Stimulated activated CD8-positive, alpha-beta memory T cell treated with anti-CD3 and anti-CD28 coated beads, Interleukin-15, amount 100 ng/mL, for 24 hours (primary cell): Measurements from ENCODE around the gene TNFRSF13B.
"Not testable (repeated sequence)": the region's sequence is repeated elsewhere in the genome, so short reads cannot be mapped to it uniquely, and the experiment has no call there.

ENCODE experiments used
- DNase-seq: peaks from one replicate; pipeline ENCODE4 v3.0.0-alpha.2; 2020; ENCODE audit warnings: low read depth

The TNFRSF13B gene

DNA sequence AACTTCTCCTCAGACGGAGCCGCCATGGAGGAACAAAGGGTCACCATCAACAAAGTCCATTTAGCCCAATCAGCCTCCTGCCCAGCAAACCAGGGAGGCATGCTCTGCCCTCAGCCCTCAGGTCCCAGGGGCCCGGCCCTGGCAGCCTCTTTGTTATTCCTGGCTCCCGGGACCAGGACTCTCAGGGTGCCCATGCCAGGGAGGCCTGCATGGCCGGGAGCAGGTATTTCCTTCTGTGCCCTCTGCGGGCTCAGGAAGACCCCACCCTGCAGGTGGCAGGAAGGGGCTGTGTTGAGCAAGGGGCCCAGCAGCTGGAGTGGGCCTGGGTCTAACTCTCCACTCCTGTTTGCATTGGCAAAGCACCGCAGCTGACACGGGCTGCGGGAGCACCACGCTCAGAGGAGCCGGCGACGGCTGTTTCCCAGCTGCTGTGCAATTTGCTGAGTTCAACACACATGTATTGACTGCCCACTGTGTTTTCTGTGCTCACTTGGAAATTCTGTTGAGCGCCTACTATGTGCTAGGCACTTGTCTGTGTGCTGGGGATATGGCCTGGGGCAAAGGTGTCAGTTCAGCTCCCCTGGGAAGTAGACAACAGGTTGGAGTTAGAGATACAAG lies 33.2 kb upstream of the TNFRSF13B start:
- not testable (repeated sequence) for DNase-seq

DNA sequence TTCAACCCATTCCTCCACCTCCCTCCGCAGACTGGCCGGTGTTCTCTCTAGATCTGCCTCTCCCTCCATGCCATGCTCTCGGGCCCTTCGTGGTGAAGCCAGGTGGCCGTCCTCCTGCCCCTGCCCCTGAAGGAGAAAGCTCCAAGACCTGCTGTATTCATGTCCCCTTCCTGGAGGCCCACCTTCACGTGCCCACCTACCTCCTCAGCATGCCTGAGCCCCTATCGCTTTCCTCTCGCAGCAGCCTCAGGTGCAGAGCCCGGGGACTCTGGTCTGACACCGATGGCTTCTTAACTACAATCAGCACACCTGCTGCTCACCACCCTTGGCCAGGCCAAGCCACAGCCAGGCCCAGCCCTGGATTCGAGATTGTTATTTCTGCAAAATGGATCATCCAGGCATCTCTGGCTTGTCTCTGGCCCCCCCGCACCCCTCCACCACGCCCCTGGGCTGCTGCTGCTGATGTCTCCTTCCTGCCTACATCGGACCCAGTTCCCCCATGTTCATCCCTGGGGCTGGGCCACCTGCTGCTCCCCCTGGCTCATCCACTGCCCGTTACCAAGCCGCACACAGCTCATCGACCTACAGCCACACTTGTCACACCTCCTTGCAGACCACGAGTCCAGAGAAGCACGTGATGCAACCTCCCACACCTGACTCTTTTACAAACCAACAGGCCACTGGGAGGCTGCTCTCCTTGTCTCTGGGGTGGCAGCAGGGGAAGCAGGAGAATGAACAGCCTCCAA lies 32.5 kb upstream of the TNFRSF13B start:
- DNase-seq = no peak

DNA sequence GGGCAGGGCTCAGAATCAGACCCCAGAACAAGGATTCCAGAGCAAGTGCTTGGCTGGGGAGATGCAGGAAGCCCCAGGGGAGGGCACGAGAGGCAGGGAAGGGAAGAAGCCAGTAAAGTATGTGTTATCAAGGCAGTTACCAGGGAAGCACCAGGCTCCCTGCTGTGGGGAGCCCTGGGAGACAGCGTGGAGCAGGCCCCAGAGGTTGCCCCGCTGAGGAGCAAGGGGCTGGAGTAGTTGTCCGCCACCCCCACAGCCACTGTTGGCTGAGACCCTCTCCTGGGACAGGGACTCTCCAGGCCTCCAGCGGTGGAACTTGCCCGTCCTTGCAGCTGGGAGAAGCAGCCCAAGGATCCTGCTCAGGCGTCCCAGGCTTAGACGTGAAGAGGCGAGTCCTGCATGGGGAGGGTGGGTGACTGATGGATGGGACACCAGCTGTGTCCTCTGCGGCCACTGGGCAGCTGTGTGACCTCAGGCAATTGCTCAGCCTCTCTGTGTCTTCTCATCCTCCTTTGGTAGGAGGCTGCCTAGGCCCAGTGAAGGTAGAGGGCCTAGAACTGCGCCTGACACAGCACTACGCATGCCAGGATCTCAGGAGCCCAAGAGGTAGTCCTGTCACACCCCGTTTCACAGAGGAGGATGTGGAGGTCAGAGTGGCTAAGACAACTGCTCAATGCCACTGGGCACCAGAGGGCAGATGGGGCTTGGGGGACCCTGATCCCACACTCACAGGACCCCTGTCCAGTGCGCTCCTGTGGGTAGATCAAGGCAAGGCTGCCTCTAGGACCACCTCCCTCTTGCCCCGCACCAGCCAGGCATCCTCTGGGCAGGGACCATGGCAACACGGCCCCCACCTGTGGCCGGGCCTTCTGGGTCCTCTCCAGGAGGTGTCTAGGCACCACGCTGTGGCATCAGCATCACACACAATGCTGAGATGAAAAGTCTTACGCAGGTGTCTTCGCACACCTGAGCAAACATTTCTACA lies 31.1 kb upstream of the TNFRSF13B start:
- not testable (repeated sequence) for DNase-seq

DNA sequence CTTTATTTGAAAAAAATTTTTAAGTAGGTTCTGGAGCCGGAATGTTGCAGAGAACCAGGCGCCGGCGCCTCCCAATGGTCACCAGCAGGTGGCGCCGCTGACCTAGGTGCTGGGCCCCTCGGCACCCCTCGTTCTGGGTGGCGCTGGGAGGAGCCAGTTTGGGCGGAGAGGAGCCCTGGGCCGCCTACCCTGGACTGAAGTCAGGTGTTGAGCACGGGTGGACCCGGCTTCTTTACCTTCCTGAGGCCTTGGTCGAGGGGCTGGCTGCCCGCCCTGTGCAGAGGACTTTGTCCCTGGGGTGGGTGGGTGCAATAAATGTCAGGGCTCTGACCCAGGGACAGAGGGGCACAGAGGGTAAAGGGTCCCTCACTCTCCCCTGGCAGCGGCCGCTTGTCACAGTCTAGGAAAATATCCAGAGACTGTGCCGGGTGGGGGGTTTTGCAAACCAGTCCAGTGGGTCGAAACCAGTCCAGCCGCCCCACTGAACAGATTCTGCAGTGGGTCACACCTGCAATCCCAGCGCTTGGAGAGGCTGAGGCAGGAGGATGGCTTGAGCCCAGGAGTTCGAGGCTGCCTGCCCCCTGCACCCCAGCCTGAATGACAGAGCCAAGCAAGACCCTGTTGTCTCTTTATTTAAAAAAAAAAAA lies 30.1 kb upstream of the TNFRSF13B start:
- DNase-seq = peak; percentile 78

DNA sequence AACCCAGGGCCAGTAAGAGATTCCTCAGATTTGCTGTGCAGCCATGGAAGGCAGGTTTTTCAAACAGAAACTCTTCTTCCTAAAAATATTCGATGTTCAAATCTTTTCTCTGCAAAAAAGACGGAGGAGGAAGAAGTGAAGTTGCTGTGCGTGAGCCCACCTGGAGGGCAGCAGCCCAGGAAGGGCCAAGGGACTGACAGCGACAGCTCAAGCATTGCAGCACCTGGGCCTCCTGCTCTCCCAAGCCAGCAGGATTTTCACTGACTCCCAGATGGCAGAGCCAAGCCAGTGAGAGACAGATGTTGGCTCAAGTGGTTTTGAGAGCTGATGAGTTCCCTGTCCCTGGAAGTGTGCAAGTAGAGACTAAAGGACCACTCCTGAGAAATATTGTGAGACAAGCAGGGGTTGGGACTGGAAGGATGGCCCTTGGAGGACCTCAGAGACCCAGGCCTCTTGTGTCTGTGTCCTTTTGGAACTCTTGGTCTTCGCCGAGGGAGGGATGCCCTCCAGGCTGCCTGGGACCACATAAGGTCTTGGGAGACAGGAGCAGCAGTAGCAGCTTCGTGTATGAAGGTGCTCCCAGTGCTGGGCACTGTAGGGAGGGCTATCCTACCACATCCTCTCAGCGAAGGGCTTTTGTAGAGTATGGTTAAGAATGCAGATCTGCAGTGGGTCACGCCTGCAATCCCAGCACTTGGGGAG lies 29.3 kb upstream of the TNFRSF13B start:
- DNase-seq = no peak

DNA sequence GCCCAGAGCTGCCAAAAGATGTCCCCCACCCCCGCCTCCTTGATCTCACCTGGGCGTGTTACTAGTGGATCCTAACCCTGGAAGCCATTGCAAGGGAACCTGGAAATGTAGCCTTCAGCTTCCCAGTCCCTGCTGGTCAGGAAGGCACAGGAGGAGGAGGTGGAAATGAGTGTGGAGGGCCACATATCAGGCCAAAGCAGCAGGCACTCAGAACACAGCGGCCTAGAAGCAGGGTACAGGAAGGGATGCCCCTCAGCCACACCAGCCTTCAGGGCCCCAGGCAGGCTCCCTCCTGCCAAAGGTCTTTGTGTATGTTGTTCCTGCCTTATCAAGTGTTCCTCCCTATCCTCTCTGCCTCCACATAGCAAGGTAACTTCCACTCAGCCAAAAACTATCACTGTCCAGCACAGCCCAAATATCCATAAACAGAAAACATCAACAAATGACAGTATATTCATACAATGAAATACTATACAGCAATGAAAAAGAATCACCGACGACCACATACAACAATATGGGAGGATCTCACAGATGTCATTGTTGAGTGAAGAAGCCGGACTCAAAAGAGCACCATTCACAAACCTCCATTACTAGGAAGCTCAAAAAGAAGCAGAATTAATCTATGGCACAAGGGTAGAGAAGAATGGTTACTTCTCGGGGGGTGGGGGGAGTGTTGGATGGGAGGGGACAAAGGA lies 28.2 kb upstream of the TNFRSF13B start:
- no peak for DNase-seq

DNA sequence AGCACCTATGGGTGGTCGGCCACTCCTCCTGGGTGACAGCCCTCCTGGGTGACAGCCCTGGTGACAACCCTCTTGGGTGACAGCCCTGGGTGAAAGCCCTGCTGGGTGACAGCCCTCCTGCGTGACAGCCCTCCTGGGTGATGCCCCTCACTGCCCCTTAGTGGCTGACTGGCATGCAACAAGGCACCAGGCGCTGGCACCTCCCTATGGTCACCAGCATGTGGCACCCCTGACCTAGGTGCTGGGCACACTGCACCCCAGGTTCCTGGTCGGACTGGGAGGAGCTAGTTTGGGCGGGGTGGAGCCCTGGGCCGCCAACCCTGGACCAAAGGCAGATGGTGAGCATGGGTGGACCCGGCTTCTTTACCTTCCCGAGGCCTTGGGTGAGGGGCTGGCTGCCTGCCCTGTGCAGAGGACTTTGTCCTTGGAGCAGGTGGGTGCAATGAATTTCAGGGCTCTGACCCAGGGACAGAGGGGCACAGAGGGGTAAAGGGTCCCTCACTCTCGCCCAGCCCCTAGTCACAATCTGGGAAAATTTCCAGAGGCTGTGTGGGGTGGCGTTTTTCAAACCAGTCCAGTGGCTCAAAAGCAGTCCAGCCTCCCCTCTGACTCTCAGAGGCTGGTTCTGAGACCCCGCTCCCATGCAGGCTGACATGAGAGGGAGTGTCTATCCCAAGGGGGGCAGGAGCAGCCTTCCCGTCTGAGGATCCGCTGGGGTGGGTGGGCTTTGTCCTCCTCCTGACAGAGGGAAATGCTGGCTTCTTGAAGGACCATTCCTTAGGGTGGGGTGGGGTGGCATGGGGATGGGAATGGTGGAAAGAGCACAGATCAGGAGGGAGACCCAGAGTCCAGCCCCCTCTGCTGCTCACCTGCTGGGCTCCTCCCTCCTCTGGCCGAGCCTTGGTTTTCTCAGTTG lies 25.9 kb upstream of the TNFRSF13B start:
- no peak for DNase-seq

DNA sequence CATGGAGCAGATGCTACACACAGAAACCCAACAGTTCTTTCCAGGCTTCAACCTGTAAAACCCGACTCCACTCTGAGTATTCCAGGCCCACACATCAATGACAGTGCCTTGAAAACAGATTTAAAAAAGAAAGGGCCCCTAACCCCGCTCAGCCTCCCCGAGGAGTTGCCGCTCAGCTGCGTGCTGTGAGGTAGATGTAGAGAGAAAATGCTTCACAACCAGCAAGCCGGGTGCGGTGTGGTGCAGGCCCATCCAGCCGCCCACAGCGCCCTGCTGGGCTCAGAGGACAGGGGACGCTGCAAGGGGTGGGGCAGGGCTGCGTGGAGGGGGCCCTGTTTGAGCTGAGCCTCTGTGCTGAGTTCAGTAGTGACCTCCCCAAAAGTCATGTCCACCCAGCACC lies 24.8 kb upstream of the TNFRSF13B start:
- not testable (repeated sequence) for DNase-seq

DNA sequence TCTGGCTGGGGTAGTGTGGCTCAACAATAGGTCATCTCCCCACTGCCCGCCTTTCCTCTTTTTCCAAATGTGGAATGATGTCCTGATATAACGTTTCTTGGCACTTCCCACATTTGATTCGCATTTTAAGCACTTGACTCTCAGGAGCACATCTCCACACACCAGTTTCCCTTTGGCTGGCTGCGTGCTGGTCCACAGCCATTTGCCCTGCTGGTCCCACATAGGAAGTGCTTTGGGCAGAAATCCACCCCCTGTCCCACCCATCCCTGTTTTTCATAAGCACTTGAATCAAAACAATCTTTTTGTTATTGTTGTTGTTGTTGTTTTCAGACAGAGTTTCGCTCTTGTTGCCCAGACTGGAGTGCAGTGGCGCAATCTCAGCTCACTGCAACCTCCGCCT lies 24.0 kb upstream of the TNFRSF13B start:
- no peak for DNase-seq

DNA sequence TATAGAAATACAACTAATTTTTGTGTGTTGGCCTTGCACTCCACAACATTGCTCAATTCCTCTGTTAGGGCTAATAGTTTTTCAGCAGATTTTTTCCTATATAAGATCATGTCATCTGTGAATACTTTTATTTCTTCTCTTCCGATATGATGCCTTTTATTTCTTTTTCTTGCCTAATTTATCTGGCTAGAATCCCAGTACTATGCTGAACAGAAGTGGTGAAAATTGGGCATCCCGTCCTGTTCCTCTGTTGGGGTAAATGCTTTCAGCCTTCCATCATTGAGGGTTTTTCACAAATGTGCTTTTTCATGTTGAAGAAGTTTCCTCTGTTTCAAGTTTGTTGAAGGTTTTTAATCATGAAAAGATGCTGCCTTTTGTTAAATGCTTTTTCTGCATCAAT lies 22.7 kb upstream of the TNFRSF13B start:
- DNase-seq = no peak

DNA sequence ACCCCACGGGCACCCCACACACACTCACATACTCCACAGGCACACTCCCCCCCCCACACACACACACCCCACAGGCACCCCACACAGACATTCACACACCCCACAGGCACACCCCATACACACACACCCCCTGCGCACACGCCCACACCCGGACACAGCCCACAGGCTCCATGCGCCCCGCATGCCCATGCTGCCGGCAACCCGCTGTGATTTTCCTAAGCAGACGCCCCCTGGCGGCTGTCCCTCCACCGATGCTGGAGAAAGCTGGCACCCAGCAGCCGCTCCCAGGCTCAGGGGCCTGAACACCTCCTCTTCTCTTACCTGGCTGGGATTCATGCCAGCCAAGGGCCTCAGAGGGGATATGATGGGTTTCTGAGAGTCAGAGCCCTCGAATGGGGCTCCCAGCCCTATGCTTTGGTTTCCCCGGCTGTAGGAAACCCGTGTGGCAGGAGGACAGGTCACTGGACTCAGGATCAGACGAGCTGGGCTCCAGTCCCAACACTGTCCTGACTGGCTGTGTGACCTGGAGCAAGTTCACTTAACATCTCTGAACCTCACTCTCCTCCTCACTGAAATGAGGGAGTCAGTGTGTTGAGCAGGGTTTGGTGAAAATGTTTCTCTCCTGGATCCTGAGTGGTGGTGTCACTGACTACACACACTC lies 19.6 kb upstream of the TNFRSF13B start:
- peak; percentile 74 for DNase-seq

DNA sequence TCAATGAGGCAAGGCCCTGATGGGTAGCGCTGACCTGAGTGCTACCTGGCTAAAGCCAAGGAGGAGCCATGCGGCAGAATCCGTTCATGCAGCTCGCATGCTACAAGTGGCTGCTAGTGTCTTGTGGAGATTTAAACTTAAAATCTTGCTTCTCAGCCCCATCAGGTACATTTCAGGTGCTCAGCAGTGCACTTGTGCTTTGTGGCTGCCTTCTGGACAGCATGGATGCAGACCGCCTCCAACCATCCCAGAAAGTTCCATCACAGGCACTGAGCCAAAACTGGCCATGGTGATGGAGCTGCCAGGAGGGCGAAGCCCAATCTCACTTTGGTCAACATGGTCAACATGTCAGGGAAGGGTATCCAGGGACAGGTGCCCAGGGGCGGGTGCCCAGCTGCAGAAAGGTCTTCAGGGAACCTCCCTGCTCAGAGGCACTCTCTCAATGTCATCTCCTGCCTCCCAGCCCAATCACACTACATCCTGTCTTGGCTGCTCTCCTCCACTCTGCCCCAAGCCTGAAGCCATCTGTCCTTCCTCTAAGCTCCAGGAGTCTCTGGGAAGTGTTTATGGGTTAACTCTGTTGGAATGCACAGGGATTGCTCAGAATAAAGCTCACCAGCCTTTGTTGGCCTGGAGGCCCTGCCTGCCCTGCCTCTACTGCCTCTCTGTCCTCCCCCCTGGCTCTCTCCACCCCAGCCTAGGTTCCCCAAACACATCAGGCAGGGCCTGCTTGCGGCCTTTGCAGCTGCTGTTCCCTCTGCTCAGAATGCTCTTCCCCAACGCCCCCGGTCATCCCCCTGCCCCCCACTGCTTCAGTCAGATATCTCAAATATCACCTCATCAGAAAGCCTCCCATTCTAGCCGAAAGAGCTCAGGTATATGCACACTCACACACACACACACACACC lies 18.3 kb upstream of the TNFRSF13B start:
- DNase-seq = no peak

DNA sequence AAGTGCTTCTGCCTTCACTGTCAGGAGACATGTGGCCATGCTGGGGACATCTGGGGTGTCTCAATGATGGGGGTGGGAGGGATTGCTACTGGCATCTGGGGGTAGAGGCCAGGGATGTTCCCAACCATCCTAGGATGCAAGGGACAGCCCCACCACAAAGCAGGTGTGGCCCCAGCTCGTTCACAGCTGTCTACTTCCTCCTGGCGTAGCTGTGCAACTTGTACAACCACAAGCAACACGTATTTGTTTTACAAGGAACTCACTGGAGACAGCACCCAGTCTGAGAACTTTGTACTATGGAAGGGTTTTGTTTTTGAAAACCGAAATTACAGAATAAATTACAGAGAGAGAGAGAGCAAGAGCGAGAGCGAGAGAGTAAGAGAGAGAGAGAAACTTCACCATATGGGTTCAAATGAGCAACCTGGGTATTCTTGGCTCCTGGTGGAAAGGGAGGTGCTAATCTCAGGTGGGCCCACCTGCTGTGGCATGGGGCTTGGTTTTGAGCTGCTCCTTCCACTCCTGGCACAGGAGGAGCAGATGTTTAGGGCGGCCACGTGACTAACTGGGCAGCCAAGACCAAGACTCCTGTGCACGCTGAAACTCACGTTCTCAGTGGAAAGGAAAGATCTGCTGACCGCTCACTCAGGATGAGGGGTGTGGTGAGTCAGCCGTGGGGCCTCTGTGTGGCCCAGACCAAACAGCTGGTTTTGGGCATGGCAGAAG lies 17.5 kb upstream of the TNFRSF13B start:
- no peak for DNase-seq

DNA sequence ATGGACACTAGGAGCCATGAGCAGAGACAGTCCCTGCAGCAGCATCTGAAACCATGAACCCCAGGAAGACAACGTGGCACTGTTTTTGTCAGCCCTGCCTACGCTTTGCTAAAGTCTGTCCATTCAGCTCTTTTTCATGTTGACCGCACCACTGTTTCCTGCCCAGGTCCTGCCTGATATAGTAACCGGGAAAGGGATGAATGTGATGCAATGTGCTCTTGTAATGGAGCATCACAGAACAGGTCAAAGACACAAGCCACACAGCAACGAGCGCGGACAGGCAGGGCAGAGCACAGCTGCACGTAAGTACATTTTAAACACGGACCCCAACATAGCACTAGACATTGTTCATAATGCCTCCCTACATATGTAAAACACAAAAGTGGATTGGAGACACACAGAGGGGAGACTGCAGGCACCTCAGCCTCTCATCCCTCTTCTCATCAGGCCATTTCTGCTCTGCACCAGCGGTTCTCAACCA lies 16.9 kb upstream of the TNFRSF13B start:
- no peak for DNase-seq

DNA sequence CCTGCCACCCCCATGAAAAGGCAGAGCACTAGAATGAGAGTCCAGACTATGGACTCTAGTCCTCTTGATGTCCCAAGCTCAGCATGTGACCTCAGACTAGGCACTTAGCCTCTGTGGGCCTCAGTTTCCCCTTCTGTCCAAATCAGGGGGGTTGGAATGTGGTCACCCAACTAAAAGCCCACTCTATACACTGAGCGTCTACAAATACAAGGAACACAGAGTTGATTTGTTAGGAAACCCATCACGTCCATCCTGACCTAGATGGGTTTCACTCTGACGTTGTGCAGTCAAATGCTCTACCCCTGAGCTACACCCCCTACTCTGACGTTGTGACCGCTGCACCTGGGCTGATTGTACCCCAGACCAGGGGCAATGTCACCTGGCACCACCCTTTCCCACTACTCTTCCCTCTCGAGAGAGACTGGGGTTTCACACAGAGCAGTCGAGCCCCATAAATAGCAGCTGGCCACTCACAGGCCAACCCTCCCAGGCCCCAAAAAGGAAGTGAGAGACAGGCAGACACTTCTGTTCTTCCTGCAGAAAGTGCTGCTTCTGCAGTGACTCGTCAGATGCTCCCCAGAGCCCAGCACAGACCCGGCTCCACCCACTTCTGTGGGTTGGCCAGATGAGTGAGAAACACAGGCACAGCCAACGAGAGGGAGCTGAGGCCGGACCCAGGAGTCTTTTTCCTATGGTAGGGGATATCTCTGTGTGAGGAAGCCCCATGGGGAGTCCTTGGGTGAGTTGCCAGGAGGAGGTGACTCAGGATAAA lies 16.1 kb upstream of the TNFRSF13B start:
- DNase-seq = no peak

DNA sequence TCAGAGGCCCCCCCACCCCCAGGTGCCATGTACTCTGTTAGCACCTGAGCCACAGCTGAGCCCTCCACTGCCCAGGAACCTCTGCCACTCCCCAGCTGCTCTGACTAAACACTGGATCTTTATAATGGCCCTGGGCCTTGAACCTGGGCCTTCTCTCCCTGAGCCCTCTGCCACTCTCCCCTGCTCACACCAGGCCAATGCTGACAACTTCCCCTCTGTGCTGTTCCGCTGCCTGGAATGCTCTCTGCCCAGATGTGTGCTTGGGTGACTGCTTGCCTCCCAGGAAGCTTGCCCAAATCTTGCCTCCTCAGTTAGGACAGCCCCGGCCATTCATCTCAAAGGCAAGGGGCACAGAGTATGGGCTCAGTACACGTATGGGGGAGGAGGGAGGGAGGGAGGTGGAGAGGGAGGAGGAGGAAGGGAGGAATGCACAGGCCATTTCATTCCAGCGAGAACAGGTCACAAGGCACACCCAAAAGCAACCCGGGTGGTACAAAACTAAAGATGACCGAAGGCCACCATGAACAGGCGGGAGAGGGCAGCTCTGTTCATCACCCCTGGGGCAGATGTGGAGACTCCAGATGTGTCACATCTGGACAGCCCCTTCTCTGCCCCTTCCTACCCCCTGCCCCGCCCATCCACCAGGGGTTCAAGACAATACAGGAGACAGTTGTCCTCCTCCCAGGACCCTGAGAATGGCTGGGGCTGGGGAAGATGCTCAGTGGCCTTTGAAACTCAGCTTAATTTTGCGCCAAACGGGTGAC lies 15.3 kb upstream of the TNFRSF13B start:
- DNase-seq = no peak
